Measurements from ENCODE around the gene ATG9B. TPM values are rescaled to one million over a fixed set of nuclear protein-coding genes. Genes with fewer than 3 reads are reported as not detected.

Gene ATG9B
- total RNA-seq, 1 donor from 2014 or later, result under 0.01 TPM

GRCh38 chr7:151048911-151049463 lies 24.7 kb upstream of the ATG9B start:
- DNase-seq (ENCODE audit: low read depth) (no peak), FAIRE-seq (no peak)
- Histone ChIP-seq H3K4me3 (ENCODE audit: low read depth, low read length) (no peak overlapping the region), H3K27me3 (ENCODE audit: control insufficient read depth, insufficient read depth, low read length) (peaks cover 6% of the 10 kb centered on the region), H3K36me3 (ENCODE audit: control insufficient read depth, insufficient read depth, low read length) (peaks cover 2% of the 10 kb centered on the region)
- TF ChIP-seq CTCF (IDR thresholded peaks at IDR 0.05; ENCODE audit: insufficient read depth, low read length, severe bottlenecking), result no peak

- H3K36me3 ChIP-seq (ENCODE audit: control insufficient read depth, insufficient read depth, low read length), result peaks cover 2% of the 10 kb centered on the region
- TF ChIP-seq CTCF (IDR thresholded peaks at IDR 0.05; ENCODE audit: insufficient read depth, low read length, severe bottlenecking), result no peak
- no peak for FAIRE-seq
- H3K4me3 ChIP-seq (ENCODE audit: low read depth, low read length), result no peak within 1 kb of the TSS
- H3K27me3 ChIP-seq (ENCODE audit: control insufficient read depth, insufficient read depth, low read length), result peaks cover 6% of the 10 kb centered on the region
- no peak for DNase-seq (ENCODE audit: low read depth)
Measured at GRCh38 chr7:151047976-151048815, 23.9 kb upstream of the ATG9B start, which contains the start of gene ASIC3. Gene ASIC3 (plus strand): TSS chr7:151048531. CDS start chr7:151048886, 355 bp downstream.

- FAIRE-seq (no peak), DNase-seq (ENCODE audit: low read depth) (no peak)
- H3K27me3 ChIP-seq (ENCODE audit: control insufficient read depth, insufficient read depth, low read length), result peaks cover 6% of the 10 kb centered on the region
- H3K36me3 ChIP-seq (ENCODE audit: control insufficient read depth, insufficient read depth, low read length), result peaks cover 5% of the 10 kb centered on the region
- TF ChIP-seq CTCF (IDR thresholded peaks at IDR 0.05; ENCODE audit: insufficient read depth, low read length, severe bottlenecking), result no peak
- no peak overlapping the region for H3K4me3 ChIP-seq (ENCODE audit: low read depth, low read length)
Measured at GRCh38 chr7:151046603-151047573, 22.6 kb upstream of the ATG9B start.

GRCh38 chr7:151045967-151046366 lies 21.7 kb upstream of the ATG9B start:
- peaks cover 7% of the 10 kb centered on the region for H3K36me3 ChIP-seq (ENCODE audit: control insufficient read depth, insufficient read depth, low read length)
- H3K4me3 ChIP-seq (ENCODE audit: low read depth, low read length), result no peak overlapping the region
- TF ChIP-seq CTCF (IDR thresholded peaks at IDR 0.05; ENCODE audit: insufficient read depth, low read length, severe bottlenecking), result no peak
- no peak for DNase-seq (ENCODE audit: low read depth)
- no peak for FAIRE-seq
- H3K27me3 ChIP-seq (ENCODE audit: control insufficient read depth, insufficient read depth, low read length), result peaks cover 6% of the 10 kb centered on the region

DNA sequence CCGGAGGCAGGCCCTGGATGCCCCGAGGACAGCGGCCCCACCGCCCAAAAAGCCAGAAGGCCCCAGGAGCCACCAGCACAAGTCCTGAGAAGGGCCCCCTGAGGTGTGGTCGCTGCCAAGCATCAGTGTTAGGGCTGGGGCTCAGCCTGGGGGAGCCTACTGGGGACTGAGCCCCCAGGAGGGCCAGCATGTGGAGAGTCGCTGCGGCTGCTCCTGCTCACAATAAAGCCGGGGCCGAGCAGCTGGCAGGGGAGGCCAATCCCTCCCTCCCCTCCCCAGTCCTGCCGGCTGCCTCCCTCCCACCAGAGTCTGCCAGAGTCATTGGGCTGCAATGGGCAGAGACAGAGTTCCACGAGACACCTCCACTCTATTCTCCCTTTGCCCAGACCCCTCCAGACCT lies 21.0 kb upstream of the ATG9B start:
- peaks cover 7% of the 10 kb centered on the region for H3K36me3 ChIP-seq (ENCODE audit: control insufficient read depth, insufficient read depth, low read length)
- no peak for TF ChIP-seq CTCF (IDR thresholded peaks at IDR 0.05; ENCODE audit: insufficient read depth, low read length, severe bottlenecking)
- DNase-seq (ENCODE audit: low read depth) (no peak), FAIRE-seq (no peak)
- H3K4me3 ChIP-seq (ENCODE audit: low read depth, low read length), result no peak overlapping the region
- H3K27me3 ChIP-seq (ENCODE audit: control insufficient read depth, insufficient read depth, low read length), result peaks cover 3% of the 10 kb centered on the region

Measured in bronchial epithelial cell (primary cell).